Neuronal stem cell (in vitro differentiated cells): ENCODE data around the gene PLPP7.

Experiments used
- DNase-seq: peaks from one replicate; pipeline ENCODE4 v3.0.0-alpha.2; 2013; ENCODE audit warnings: low spot score
- H2AFZ ChIP-seq: one replicate; pipeline ENCODE4 v1.6.1; 2013; ENCODE audit warnings: mild to moderate bottlenecking, low read length, inconsistent platforms
- H2AK5ac ChIP-seq: 2 replicates; pipeline ENCODE4 v1.6.1; 2013; ENCODE audit warnings: low read depth, mild to moderate bottlenecking, inconsistent platforms, low read length, moderate library complexity, mixed read lengths
- H2BK120ac ChIP-seq: 2 replicates; pipeline ENCODE4 v1.6.1; 2013; ENCODE audit warnings: low read depth, mild to moderate bottlenecking, inconsistent platforms, low read length, moderate library complexity, mixed read lengths
- H2BK12ac ChIP-seq: one replicate; pipeline ENCODE4 v1.6.1; 2013; ENCODE audit warnings: low read length, inconsistent platforms
- H2BK15ac ChIP-seq: 2 replicates; pipeline ENCODE4 v1.6.1; 2013; ENCODE audit warnings: mild to moderate bottlenecking, low read length, inconsistent platforms, mixed read lengths
- H2BK5ac ChIP-seq: one replicate; pipeline ENCODE4 v1.6.1; 2013; ENCODE audit warnings: inconsistent platforms, mild to moderate bottlenecking, low read length, moderate library complexity
- H3K14ac ChIP-seq: one replicate; pipeline ENCODE4 v1.6.1; 2013; ENCODE audit warnings: low read length, inconsistent platforms
- H3K18ac ChIP-seq: 2 replicates; pipeline ENCODE4 v1.6.1; 2013; ENCODE audit warnings: low read length, inconsistent platforms
- H3K23ac ChIP-seq: 2 replicates; pipeline ENCODE4 v1.6.1; 2013; ENCODE audit warnings: low read depth, mild to moderate bottlenecking, mixed read lengths, low read length, inconsistent platforms; ENCODE audit not compliant: poor library complexity
- H3K27ac ChIP-seq: replicated peaks from 3 replicates; pipeline ENCODE4 v1.5.1; 2013; ENCODE audit warnings: low read length, inconsistent platforms
- H3K27me3 ChIP-seq, 3 experiments: 2 replicates each; pipeline ENCODE4 v1.6.1; 2013; ENCODE audit warnings: low read length in 3 of 3, mild to moderate bottlenecking in 2 of 3, inconsistent platforms in 1 of 3, low read depth in 1 of 3, mixed read lengths in 1 of 3, moderate library complexity in 1 of 3; ENCODE audit not compliant: control insufficient read depth in 3 of 3, insufficient read depth in 3 of 3
- H3K36me3 ChIP-seq, 2 donors: replicated peaks in 1 of 2; 2 replicates each; pipeline ENCODE4 v1.6.1; 2013; ENCODE audit warnings: low read length in 2 of 2; ENCODE audit not compliant: control insufficient read depth in 2 of 2, insufficient read depth in 2 of 2
- H3K4ac ChIP-seq: 2 replicates; pipeline ENCODE4 v1.6.1; 2013; ENCODE audit warnings: inconsistent platforms, mild to moderate bottlenecking, low read length, moderate library complexity
- H3K4me1 ChIP-seq, 2 donors: 1 replicate in 1 of 2; 2 replicates in 1 of 2; pipeline ENCODE4 v1.6.1; 2013; ENCODE audit warnings: low read length in 2 of 2, low read depth in 1 of 2; ENCODE audit not compliant: control insufficient read depth in 2 of 2, insufficient read depth in 1 of 2
- H3K4me2 ChIP-seq: one replicate; pipeline ENCODE4 v1.6.1; 2013; ENCODE audit warnings: mild to moderate bottlenecking, low read length, inconsistent platforms; ENCODE audit not compliant: insufficient read depth, poor library complexity, severe bottlenecking
- H3K4me3 ChIP-seq, 2 donors: 2 replicates each; pipeline ENCODE4 v1.5.1; 2013; ENCODE audit warnings: low read length in 2 of 2, mild to moderate bottlenecking in 2 of 2, inconsistent platforms in 1 of 2, moderate library complexity in 1 of 2
- H3K79me1 ChIP-seq: one replicate; pipeline ENCODE4 v1.6.1; 2013; ENCODE audit warnings: low read depth, mild to moderate bottlenecking, inconsistent platforms, low read length, moderate library complexity
- H3K9ac ChIP-seq: one replicate; pipeline ENCODE4 v1.6.1; 2013; ENCODE audit warnings: mild to moderate bottlenecking, low read depth, low read length, inconsistent platforms; ENCODE audit not compliant: poor library complexity
- H3K9me3 ChIP-seq, 2 donors: replicated peaks in 1 of 2; 2 replicates each; pipeline versions ENCODE3 to v1.6.1; 2013; ENCODE audit warnings: low read length in 2 of 2, mild to moderate bottlenecking in 2 of 2, inconsistent platforms in 1 of 2, low read depth in 1 of 2, mixed read lengths in 1 of 2, moderate library complexity in 1 of 2; ENCODE audit not compliant: control insufficient read depth in 2 of 2, insufficient read depth in 1 of 2
- H4K8ac ChIP-seq: one replicate; pipeline ENCODE4 v1.6.1; 2013; ENCODE audit warnings: low read depth, mild to moderate bottlenecking, inconsistent platforms, low read length, moderate library complexity
- H4K91ac ChIP-seq: one replicate; pipeline ENCODE4 v1.6.1; 2013; ENCODE audit warnings: low read length, low read depth, mild to moderate bottlenecking, inconsistent platforms; ENCODE audit not compliant: poor library complexity
- WGBS, 2 donors: extraction: QIAGEN DNeasy Blood & Tissue Kit; methylation state at CpG; one replicate each; pipeline ENCODE4 v1.1.7; 2013; ENCODE audit warnings: missing lambda C conversion rate in 2 of 2, mixed read lengths in 1 of 2; ENCODE audit not compliant: insufficient read length in 2 of 2, insufficient replicate concordance in 1 of 2; ENCODE audit errors: extremely low coverage in 2 of 2; 5-methylcytosine and 5-hydroxymethylcytosine counted together

PLPP7 gene

GRCh38 chr9:131308906-131309529, 19.5 kb downstream of the PLPP7 start:
- Histone ChIP-seq H3K4me3 (peak overlapping the region in 1 of 2 donors; percentile 27), H3K9me3 (no peaks in the 10 kb centered on the region), H3K36me3 (no peaks in the 10 kb centered on the region), H3K4ac (peak overlapping the region; percentile 89), H3K23ac (peak overlapping the region; percentile 55), H3K79me1 (no peaks in the 10 kb centered on the region), H2BK15ac (peak overlapping the region; percentile 26), H2BK12ac (no peak overlapping the region), H3K14ac (peak overlapping the region; percentile 58), H2BK5ac (peak overlapping the region; percentile 24), H3K18ac (peak overlapping the region; percentile 45), H2AFZ (no peak overlapping the region), H3K4me1 (peaks cover 0 to 1% of the 10 kb centered on the region in 2 donors), H4K91ac (no peak overlapping the region), H3K27me3 (no peaks in the 10 kb centered on the region), H2AK5ac (peak overlapping the region; percentile 57), H3K4me2 (no peak overlapping the region), H3K27ac (no peak overlapping the region), H4K8ac (no peak overlapping the region), H3K9ac (no peak overlapping the region), H2BK120ac (peak overlapping the region; percentile 74)
- no peak for DNase-seq
- no CpG with 5 or more reads among the region's 17 CpGs for WGBS, 2 donors

GRCh38 chr9:131309530-131310276, 20.2 kb downstream of the PLPP7 start:
- H3K4ac ChIP-seq = peak overlapping the region; percentile 89
- no CpG with 5 or more reads among the region's 18 CpGs for WGBS, 2 donors
- H2BK5ac ChIP-seq = no peak overlapping the region
- H3K14ac ChIP-seq = peak overlapping the region; percentile 58
- H3K4me1 ChIP-seq = no peaks in the 10 kb centered on the region
- no peaks in the 10 kb centered on the region for H3K36me3 ChIP-seq
- no peak overlapping the region for H2BK12ac ChIP-seq
- H3K27me3 ChIP-seq = peaks cover 0 to under 1% (median 0%) of the 10 kb centered on the region in 3 experiments
- H3K27ac ChIP-seq = no peak overlapping the region
- no peak overlapping the region for H3K4me2 ChIP-seq
- H3K23ac ChIP-seq = peak overlapping the region; percentile 55
- no peak overlapping the region for H4K8ac ChIP-seq
- H3K79me1 ChIP-seq = no peaks in the 10 kb centered on the region
- H3K9ac ChIP-seq = no peak overlapping the region
- no peaks in the 10 kb centered on the region for H3K9me3 ChIP-seq
- no peak overlapping the region for H4K91ac ChIP-seq
- peak overlapping the region; percentile 45 for H3K18ac ChIP-seq
- peak overlapping the region; percentile 74 for H2BK120ac ChIP-seq
- no peak overlapping the region for H2AFZ ChIP-seq
- H2BK15ac ChIP-seq = peak overlapping the region; percentile 26
- H3K4me3 ChIP-seq = no peak overlapping the region
- no peak for DNase-seq
- H2AK5ac ChIP-seq = peak overlapping the region; percentile 57

- H2BK12ac ChIP-seq = no peak overlapping the region
- no peak overlapping the region for H4K91ac ChIP-seq
- H3K27me3 ChIP-seq = peaks cover 0 to 3% (median 0%) of the 10 kb centered on the region in 3 experiments
- H3K4me2 ChIP-seq = no peak overlapping the region
- H4K8ac ChIP-seq = no peak overlapping the region
- no peaks in the 10 kb centered on the region for H3K36me3 ChIP-seq
- H3K27ac ChIP-seq = no peak overlapping the region
- H3K14ac ChIP-seq = no peak overlapping the region
- WGBS, 2 donors = no CpG with 5 or more reads among the region's 20 CpGs
- no peak overlapping the region for H3K23ac ChIP-seq
- no peaks in the 10 kb centered on the region for H3K9me3 ChIP-seq
- H3K4me3 ChIP-seq = no peak overlapping the region
- H2BK5ac ChIP-seq = no peak overlapping the region
- peak overlapping the region; percentile 25 for H3K9ac ChIP-seq
- no peaks in the 10 kb centered on the region for H3K79me1 ChIP-seq
- H2AK5ac ChIP-seq = no peak overlapping the region
- no peak overlapping the region for H3K4ac ChIP-seq
- H2AFZ ChIP-seq = peak overlapping the region; percentile 75
- peak overlapping the region; percentile 57 for H3K18ac ChIP-seq
- H3K4me1 ChIP-seq = no peaks in the 10 kb centered on the region
- DNase-seq = no peak
- no peak overlapping the region for H2BK120ac ChIP-seq
- H2BK15ac ChIP-seq = no peak overlapping the region
Observed at GRCh38 chr9:131310833-131311554, 21.5 kb downstream of the PLPP7 start.

- Histone ChIP-seq H3K27me3 (peaks cover 0 to 3% (median 0%) of the 10 kb centered on the region in 3 experiments), H2BK120ac (no peak overlapping the region), H3K27ac (no peak overlapping the region), H3K79me1 (no peaks in the 10 kb centered on the region), H4K91ac (no peak overlapping the region), H3K14ac (no peak overlapping the region), H3K4me2 (no peak overlapping the region), H3K4me1 (no peaks in the 10 kb centered on the region), H3K9me3 (no peaks in the 10 kb centered on the region), H2BK5ac (no peak overlapping the region), H3K36me3 (no peaks in the 10 kb centered on the region), H2BK15ac (no peak overlapping the region), H3K18ac (no peak overlapping the region), H3K4me3 (no peak overlapping the region), H3K4ac (no peak overlapping the region), H3K23ac (no peak overlapping the region), H2AFZ (no peak overlapping the region), H3K9ac (no peak overlapping the region), H4K8ac (no peak overlapping the region), H2AK5ac (no peak overlapping the region), H2BK12ac (no peak overlapping the region)
- DNase-seq = no peak
- WGBS, 2 donors = no CpG with 5 or more reads among the region's 9 CpGs
Observed at GRCh38 chr9:131312246-131312645, 22.7 kb downstream of the PLPP7 start.
